GM21825 (cell line): Measurements from ENCODE around the gene AKR7A2.
"Not testable (repeated sequence)": the region's sequence is repeated elsewhere in the genome, so short reads cannot be mapped to it uniquely, and the experiment has no call there.

Experiments
- ATAC-seq: cut with Tn5 transposase; IDR thresholded peaks from one replicate; pipeline ENCODE4 v1.9.1; 2021; ENCODE audit warnings: mild to moderate bottlenecking, moderate library complexity; ENCODE audit not compliant: unreplicated experiment

The AKR7A2 gene

DNA sequence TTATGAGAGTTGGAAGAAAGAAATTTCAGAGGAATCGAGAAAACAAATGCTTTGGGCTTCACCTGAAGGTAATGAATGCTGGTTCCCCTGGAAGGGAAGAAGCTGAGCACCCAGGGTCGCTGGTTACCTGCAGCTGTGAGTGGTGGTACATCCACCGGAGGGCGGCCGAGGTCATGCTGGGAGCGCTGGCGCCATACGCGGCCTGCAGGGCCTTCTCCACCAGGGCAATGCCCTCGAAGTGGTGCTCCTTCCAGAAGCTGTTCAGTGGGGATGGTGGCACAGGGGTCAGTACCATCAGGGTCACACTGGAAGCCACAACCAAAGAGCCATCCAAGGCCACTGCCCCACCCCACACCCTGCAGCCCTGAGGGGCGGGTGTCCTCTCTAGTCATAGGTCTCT lies 43.5 kb downstream of the AKR7A2 start:
- ATAC-seq: no peak

DNA sequence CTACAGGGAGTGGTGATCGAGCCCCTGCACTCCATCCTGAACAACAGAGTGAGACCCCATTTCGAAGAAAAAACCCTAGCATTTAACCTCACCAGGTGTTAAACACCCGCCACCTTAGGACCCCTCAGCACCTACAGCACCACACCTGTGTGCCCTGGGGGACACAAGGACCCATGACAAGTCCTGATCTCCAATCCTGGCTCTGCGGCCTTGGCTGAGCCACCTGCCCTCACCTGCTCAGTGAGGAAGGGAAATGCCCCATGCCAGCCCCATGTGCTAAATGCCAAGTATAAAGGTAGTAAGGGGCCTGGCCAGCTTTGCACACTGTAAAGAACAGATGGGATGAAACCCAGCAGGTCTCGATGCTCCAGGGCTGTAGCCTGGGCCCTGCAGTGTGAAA lies 49.2 kb downstream of the AKR7A2 start:
- ATAC-seq: no peak

DNA sequence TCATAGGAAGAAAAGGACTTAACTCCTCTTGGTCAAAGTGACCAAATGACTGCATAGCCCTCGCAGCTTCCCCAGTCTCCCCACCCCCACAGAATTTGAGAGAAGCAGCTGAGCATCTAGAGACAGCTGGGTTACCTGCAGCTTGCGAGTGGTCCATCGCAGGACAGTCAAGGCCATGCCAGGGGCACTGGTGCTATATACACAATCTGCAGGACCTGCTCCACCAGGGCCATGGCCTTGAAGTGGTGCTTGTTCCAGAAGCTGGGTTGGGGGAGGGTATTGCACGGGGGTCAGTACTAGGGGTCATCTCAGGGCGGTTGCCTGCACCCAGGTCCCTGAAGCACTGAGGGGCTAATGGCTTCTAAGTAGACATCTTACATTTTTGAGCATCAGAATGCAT lies 49.9 kb downstream of the AKR7A2 start:
- no peak for ATAC-seq

DNA sequence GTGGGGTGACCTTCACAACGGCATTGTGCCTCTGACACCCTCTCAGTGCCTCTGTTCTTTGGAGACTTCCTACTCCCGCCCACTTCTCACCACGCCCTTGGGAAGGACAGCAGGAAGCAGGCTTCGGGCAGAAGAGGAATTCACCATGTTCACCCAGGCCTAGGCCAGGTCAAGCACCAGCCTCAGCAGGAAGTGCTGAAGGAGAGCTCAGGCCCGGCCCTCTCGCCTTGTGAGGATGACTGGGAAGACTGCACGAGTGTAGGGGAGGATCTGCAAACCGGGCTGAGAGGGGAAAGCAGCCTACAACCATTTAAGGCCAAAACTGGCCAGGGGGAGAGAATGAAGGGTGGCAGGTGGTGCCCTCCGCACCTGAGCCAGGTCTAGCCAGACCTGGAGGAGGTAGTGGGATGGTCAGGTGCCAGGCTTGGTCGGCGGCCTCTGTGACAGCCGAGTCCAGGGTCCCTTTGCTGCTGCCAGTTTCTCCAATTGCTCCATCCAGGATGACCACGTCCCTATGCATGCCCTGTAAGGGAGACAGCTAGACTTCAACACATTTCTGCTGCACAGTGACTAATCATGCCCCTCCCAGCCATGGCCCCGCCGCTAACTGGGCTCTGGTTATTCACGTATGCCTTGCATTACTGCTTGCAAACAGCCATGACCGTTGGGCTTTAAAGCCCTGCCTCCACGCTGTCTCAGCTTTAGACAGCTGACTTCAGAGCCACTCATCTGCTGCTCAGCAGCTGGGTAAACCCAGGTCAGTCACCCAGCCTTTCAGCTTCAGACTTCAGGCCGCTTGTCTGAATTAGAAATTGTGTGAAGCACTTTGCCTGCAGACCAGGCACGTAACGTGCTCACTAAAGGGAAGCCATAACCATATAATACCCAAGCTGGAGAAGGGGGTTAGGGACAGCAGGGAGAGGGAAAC lies 51.5 kb downstream of the AKR7A2 start:
- ATAC-seq: no peak

DNA sequence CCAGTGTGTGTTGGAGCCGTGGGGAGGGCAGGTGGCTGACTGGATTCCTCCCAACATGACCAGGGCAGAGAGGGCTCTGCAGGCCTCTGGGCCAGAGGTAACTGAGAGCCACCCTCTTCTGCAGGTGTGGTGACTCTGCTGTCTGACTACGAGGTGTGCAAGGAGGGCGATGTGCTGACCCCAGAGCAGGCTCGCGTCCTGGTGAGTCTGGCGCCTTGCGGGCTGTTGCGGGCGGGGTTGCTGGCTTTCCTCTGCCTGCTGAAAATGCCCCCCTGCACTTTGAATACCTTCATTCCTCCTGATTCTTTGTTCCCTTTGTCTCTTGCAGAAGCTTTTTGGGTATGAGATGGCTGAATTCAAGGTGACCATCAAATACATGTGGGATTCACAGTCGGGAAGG lies 53.6 kb downstream of the AKR7A2 start:
- ATAC-seq: no peak

DNA sequence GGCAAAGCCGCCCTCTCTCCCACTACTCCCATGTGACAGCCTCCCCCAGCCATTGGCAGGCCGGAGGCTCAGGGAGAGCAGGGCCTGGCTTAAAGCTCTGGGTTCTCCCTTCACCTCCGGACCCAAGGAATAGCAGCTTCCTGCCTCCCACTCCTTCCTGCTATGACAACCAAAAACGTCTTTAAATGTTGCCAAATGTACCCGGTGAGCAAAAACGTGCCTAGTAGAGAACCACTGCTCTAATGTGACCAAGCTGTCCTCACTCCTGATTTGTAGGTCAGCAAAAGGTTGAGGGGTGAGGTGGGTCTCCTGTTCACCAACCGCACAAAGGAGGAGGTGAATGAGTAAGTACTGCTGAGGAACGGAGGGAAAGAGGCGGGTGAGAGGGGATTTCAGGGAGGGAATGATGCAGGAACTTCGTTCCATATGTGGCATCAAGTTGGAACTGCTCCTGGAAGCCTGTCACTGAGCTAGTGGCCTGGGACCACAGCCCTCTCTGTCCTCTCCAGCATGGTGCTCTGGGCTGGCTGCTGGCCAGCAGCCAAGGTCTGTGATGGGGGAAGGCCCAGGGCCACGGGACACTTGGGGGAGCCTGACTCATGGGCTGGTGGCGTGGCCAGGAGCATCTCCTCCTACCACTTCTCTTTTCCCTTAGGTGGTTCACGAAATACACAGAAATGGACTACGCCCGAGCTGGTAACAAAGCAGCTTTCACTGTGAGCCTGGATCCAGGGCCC lies 54.6 kb downstream of the AKR7A2 start:
- no peak for ATAC-seq

DNA sequence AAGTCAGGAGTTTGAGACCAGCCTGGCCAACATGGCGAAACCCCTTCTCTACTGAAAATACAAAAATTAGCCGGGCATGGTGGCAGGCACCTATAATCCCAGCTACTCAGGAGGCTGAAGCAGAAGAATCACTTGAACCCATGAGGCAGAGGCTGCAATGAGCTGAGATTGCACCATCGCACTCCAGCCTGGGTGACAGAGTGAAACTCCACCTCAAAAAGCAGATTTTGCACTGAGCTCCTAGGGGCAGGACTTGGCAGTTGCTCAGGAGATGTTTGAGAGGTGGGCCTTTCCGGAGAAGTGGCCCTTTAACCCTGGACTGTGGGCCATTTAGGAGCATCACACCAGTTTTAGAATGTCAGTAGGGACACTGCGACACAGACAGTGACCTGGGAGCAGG lies 55.6 kb downstream of the AKR7A2 start:
- ATAC-seq: not testable (repeated sequence)

DNA sequence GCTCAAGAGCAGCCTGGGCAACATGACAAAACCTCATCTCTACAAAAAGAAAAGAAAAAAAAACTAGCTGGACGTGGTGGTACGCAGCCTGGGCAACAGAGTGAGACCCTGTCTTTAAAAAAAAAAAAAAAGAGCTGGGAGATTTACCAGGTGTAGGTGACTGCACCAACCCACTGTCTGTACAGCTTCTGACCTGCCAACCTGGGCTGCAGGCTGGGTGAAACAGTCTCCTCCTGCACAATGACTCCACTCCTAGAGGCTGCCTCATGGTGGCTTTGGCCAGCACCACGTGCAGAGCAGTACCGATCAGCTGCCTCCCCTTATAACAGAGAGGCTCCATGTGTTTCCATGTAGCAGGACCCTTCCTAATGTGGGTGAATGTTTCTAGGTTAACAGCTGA lies 56.7 kb downstream of the AKR7A2 start:
- no peak for ATAC-seq

DNA sequence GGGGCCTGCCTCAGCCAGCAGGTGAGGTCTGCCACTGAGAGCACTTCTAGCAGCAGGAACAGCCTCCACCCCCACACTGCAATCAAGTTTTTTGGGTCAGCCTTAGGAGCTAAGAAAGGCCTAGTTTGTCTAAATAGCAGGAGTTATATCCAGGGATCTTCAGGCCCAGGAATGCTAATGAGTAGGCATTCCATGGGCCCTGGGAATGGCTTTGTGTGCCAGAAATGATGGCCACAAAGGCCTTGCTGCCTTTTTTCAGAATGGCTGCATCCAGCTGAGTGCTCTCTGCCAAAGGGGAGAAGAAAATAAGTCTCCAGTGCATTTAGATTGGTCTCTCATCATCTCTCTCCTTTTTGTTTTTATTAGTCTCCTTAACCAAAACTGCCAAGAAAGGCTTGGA lies 57.5 kb downstream of the AKR7A2 start:
- ATAC-seq: no peak
